ENCODE results near the gene ERRFI1.

ERRFI1 gene

GRCh38 chr1:8042134-8042533 lies 16.0 kb upstream of the ERRFI1 start:
- no peak for DNase-seq

GRCh38 chr1:8040586-8040985 lies 14.5 kb upstream of the ERRFI1 start:
- no peak for DNase-seq

- no peak for DNase-seq
These were observed 13.0 kb upstream of the ERRFI1 start for GRCh38 chr1:8039071-8039470.

DNA sequence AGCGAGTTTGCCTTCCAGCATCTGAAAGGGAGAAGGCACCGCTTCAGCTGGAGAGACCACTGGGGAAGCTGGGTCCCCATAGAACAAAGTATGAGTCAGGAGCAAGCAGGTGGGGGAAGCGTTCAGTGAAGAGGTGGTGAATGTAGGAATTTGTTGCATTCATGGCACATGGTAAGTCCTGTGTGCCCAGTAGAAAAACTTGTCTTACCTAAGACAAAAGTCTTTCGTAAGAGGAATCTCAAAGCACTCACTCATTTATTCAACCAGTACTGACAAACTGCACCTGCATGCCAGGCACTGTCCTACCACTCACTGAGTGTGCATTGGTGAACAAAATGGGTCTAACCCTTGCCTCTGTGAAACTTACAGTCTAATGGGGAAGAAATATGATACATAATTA lies 9.2 kb upstream of the ERRFI1 start:
- no peak for DNase-seq

DNA sequence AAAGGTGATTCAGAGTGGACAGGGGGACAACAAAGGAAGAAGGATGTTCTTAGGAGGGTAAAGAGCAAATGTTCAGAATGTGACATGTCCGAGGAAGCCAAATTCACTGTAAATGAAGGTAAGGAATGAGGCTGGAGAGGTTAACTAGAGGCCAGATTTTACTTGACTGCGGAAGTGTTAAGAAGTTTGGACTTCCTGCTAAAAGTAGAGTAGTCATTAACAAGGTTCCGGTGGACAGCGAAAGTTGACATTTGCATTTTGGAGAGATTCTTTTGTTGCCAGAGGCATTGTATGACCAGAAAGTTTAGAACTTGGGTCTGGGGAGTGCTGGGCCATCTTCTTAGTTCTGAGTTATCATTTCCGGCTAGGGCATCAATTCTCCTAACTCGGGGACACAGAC lies 7.2 kb upstream of the ERRFI1 start:
- DNase-seq, result no peak

GRCh38 chr1:8032366-8032910 lies 6.3 kb upstream of the ERRFI1 start:
- no peak for DNase-seq

- DNase-seq, result peak; percentile 20
These were observed 5.2 kb upstream of the ERRFI1 start for GRCh38 chr1:8031176-8031785.

DNA sequence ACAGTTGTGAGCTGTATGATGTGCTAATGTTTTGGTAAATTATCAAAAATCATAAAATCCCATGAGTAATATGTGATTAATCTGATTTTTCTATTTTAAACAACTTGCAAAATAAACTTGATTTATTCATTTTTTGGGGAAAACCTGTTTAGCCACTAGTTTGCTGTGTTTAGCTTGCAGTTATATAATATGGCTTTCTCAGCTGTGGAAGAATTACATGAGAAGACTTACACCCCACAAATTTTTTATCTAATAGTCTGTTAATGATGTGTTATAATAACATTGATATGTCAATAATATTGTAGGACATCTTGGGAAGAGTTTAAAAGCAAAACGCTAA lies 2.4 kb upstream of the ERRFI1 start:
- no peak for DNase-seq

DNA sequence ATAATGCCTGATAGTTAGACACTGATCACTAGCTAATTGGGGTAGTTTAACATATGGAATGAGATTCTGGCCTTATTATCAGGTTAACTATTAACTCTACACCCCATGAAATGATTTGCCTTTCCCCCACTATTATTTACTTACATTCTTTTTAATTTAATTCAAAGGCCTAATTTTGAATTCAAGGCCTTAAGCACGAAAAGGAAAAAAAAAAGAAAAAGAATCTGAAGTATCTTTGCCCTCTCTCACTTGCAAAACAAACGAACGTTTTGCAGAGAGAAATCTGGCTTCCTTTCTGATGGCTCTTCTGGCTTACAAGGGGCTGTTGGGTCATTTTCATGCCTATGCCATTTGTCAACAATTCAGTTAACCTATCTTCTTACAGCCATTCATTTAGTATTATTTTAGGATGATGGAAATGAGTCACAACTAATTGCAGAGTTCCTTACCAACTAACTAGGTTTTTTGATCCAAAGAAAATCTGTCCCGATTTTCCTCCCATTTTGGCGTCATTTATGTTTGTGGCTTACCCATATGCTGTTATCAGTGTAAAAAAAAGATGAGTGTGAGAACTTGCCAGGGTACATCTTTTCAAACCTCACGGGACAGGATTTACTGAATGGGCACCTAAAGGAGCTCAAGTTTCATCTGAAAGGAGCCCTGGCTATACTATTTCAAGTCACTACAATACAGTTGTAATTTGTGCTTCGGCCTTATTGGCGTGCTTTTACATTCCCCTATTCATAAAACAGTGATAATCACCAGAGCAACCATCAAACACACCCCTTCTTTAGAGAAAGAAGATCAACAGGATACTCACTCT lies 1.9 kb upstream of the ERRFI1 start:
- no peak for DNase-seq

DNA sequence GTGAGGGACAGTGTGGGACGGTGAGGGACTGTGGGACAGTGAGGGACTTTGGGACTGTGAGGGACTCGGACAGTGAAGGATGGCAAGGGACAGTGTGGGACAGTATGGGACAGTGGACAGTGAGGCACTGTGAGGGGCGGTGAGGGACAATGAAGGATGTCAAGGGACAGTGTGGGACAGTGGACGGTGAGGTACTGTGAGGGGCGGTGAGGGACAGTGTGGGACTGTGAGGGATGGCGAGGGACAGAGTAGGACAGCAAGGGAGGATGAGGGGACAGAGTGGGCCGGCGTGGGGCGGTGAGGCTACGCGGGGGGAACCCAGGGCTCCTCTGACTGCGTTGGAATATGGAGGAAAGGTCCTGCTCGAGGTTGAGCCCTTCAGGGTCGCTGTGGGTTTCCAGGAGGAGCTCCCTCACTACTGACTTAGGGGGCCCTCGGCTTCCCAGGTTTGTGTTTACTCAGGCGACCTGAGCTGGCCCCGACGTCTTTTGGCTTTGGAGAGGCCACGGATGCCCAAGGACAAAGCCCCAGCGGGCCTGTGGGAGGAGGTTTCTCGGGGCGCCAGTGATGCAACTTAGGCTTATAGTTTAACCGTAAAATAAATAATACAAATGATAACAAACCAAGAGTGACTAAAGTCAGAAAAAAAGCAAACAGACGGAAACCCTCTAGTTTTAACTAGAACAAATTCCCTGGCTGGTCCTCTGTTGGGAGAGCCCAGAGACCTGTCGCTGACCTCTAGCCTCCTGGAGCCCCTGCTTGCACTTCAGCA lies 1.1 kb upstream of the ERRFI1 start:
- no peak for DNase-seq

GRCh38 chr1:8025671-8026144 lies 401 bp downstream of the ERRFI1 start:
- DNase-seq, result no peak

- no peak for DNase-seq
These were observed 943 bp downstream of the ERRFI1 start for GRCh38 chr1:8025061-8025670.

GRCh38 chr1:8024329-8024728 lies 1.8 kb downstream of the ERRFI1 start:
- DNase-seq, result no peak

DNA sequence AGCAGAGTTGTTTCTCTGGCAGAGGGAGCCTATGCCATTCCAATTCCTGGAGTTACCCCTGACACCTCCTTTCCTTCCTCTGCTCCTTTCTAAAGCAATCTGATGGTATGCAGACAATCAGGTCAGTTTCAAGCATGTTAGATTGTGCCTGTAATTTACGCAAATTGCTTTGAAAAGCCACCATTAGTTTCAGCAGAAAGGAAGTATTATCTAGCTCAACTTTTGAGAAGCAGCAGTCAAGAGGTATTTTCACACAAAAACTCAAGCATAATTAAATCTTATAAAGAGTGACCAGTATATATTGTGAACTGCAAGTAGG lies 2.2 kb downstream of the ERRFI1 start:
- DNase-seq, result no peak

- DNase-seq, result no peak
These were observed 2.7 kb downstream of the ERRFI1 start for GRCh38 chr1:8023287-8023994.

GRCh38 chr1:8022395-8023286 lies 3.5 kb downstream of the ERRFI1 start:
- no peak for DNase-seq

DNA sequence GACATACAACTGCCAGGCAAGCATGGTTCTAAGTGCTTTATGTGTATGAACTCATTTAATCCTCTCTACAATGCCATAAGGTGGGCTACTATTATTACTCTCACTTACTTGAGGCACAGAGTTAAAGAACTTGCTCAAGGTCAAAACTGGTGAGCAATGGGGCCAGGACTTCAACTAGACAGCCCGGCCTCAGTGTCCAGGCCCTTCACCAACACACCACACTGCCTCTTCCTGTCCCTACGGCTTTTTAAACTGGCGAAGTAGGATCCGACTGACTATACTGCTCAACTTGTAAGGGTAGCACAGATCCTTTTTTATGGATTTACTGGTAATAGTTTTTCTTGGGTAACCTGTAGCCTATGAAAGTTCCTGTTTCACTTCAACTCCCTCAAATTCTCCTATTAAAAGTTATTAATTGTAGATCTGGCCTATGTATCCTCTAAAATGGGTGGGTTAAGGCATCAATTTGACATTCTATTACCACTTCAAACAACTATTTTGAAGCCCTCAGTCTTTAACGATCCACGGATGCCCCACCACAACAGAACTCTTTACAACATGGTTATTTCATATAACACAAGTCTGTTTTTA lies 4.3 kb downstream of the ERRFI1 start:
- no peak for DNase-seq

DNA sequence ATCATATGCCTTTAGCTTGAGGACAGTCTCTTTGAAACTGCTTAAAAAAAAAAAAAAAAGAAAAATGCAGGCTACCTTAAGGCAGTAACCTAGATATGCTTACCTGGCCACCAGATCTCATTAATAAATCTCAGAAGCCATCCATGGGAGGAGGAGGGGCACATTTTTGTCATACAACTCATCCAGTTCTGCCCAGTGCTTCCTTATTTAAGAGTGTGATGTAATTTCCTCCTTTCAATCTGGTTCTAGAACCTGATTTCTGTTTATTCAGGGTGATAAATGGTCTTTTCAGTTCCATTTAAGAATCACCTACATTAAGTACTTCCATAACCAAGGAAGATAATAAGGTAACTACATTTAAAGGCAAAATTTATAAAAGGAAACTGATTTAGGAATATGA lies 6.1 kb downstream of the ERRFI1 start:
- DNase-seq, result no peak

DNA sequence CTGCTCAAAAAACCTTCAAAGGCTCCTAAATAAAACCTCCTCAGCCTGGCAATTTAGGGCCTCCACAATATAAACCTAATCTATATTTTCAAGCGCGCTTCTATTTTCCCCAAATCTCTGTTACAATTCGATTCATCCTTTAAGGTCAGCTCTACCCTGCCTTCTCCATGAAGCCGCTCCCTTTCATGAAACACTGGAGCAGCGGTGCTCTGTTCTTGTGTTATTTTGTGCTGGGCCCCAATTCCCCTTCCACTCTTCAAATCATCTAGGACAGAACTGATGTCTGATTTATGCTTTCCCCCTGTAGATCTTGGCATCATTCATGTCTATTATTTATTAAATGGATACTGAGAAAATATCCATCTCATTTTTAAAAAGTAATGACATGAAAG lies 6.9 kb downstream of the ERRFI1 start:
- no peak for DNase-seq

DNA sequence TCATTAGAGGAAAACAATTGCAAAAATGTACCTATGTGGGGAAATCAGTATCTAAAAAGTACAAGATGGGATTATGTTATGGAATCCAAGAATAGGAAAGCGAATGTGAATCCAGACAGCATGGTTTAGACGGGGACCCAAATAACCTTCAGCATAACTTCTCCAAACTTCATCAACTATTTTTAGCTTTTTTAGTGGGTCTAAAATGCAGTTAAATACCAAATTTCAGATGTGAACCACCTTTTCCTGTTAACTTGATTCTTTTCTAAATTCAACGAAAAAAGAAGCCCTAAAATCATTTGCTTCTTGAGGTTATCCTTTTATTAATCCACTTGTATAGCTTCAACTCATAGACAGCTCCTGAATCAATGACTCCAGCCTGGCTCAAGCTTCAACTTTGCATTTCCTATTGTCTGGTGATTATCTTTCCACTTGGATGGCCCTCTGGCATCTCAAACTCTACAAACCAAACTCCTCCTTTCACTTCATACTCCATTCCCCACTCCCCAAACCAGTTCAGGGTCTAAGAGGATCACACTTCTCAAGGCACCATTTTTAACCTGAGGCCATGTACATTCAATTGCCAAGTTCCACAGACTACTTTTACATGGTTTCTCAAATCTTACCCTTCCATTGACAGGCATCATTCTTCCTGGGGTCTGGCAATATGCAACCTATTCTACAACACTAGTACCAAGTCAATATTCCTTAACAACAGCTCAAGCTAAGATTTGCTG lies 7.4 kb downstream of the ERRFI1 start:
- DNase-seq, result no peak
